ENCODE results near the gene ZNF680.

- TF ChIP-seq POLR2AphosphoS5 (IDR thresholded peaks at IDR 0.05) = no peak
- TF ChIP-seq POLR2A (IDR thresholded peaks at IDR 0.05) = no peak
Observed at GRCh38 chr7:64602518-64602917, 39.6 kb upstream of the ZNF680 start.
